ENCODE results near the gene MED31. TPM values are rescaled to one million over a fixed set of nuclear protein-coding genes. Genes with fewer than 3 reads are reported as not detected.

The MED31 gene
- polyA plus RNA-seq, 2 of the 4 experiments (the other 2 are of a cell fraction): 32.2 to 49.0 TPM

DNA sequence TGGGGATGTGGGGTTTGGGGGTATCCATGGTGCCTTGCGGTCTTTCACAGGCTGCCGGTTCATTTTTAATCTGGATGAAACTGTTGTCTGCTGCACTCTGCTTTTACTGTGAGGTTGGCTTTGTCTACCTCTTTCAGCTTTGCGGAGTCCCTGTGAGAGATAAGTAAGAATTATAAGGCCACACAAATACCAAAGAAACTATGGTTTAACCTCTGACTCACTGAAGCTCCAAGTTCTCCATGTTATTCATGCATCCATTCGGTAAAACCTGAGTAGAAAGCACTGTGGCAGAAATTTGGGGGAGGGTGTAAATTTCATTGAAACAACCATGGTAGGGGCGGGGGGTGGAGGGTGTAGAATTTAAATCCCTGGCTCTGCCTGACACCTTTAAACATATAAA is 41.4 kb downstream of the MED31 start:
- WGBS (ENCODE audit: missing lambda C conversion rate): 88% methylated on average over 5 of the region's 5 CpGs
- DNase-seq (ENCODE audit: low read depth in 1 of 2, low spot score in 1 of 2) (no peak), ATAC-seq (no peak), FAIRE-seq (no peak)
- H3K4me3 ChIP-seq: no peak overlapping the region
- ChIA-PET CTCF (interaction anchor here (0.9 to 6.1 kb wide), 5 partner anchors 10 to 137 kb away, joined by 3 to 40 read pairs (median 3); partner anchors contain the start of genes KIAA0753 and TXNDC17), POLR2A (no interaction called here)
- TF ChIP-seq, protein P1, sequence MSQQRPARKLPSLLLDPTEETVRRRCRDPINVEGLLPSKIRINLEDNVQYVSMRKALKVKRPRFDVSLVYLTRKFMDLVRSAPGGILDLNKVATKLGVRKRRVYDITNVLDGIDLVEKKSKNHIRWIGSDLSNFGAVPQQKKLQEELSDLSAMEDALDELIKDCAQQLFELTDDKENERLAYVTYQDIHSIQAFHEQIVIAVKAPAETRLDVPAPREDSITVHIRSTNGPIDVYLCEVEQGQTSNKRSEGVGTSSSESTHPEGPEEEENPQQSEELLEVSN (IDR thresholded peaks at IDR 0.05; ENCODE audit: borderline replicate concordance, low read depth): no peak
- TF ChIP-seq CHD2 (IDR thresholded peaks at IDR 0.05; ENCODE audit: low read length, partially characterized antibody): no peak
- TF ChIP-seq JUN (IDR thresholded peaks at IDR 0.05): no peak
- no peak for TF ChIP-seq FOSL2 (IDR thresholded peaks at IDR 0.05)
- TF ChIP-seq FOSL2 (CRISPR knock-in tag; IDR thresholded peaks at IDR 0.05): no peak
- no peak for TF ChIP-seq HOXA7 (CRISPR knock-in tag; IDR thresholded peaks at IDR 0.05)
- no peak for TF ChIP-seq RARB (CRISPR knock-in tag; IDR thresholded peaks at IDR 0.05)
- no peak for TF ChIP-seq BHLHE40 (IDR thresholded peaks at IDR 0.05; ENCODE audit: low read depth, low read length)
- TF ChIP-seq NR3C1 (IDR thresholded peaks at IDR 0.05): no peak
- TF ChIP-seq CHD4 (IDR thresholded peaks at IDR 0.05; ENCODE audit: borderline replicate concordance): no peak
- TF ChIP-seq KDM5A (IDR thresholded peaks at IDR 0.05): no peak
- TF ChIP-seq RCOR1 (IDR thresholded peaks at IDR 0.05; ENCODE audit: low read depth, low read length): no peak
- TF ChIP-seq RNF2 (IDR thresholded peaks at IDR 0.05; ENCODE audit: borderline replicate concordance, low read depth): no peak
- no peak for TF ChIP-seq CBX8 (IDR thresholded peaks at IDR 0.05)
- TF ChIP-seq KDM1A (IDR thresholded peaks at IDR 0.05; ENCODE audit: low read depth): no peak
- TF ChIP-seq RAD21 (conservative IDR thresholded peaks at IDR 0.05 in 1 of 2, IDR thresholded peaks at IDR 0.05 in 1 of 2): no peak
- TF ChIP-seq, protein P2, sequence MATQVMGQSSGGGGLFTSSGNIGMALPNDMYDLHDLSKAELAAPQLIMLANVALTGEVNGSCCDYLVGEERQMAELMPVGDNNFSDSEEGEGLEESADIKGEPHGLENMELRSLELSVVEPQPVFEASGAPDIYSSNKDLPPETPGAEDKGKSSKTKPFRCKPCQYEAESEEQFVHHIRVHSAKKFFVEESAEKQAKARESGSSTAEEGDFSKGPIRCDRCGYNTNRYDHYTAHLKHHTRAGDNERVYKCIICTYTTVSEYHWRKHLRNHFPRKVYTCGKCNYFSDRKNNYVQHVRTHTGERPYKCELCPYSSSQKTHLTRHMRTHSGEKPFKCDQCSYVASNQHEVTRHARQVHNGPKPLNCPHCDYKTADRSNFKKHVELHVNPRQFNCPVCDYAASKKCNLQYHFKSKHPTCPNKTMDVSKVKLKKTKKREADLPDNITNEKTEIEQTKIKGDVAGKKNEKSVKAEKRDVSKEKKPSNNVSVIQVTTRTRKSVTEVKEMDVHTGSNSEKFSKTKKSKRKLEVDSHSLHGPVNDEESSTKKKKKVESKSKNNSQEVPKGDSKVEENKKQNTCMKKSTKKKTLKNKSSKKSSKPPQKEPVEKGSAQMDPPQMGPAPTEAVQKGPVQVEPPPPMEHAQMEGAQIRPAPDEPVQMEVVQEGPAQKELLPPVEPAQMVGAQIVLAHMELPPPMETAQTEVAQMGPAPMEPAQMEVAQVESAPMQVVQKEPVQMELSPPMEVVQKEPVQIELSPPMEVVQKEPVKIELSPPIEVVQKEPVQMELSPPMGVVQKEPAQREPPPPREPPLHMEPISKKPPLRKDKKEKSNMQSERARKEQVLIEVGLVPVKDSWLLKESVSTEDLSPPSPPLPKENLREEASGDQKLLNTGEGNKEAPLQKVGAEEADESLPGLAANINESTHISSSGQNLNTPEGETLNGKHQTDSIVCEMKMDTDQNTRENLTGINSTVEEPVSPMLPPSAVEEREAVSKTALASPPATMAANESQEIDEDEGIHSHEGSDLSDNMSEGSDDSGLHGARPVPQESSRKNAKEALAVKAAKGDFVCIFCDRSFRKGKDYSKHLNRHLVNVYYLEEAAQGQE (IDR thresholded peaks at IDR 0.05): no peak
- peaks cover 12% of the 10 kb centered on the region for H3K4me1 ChIP-seq
- no peak overlapping the region for H3K4me2 ChIP-seq
- H3K27ac ChIP-seq: no peak overlapping the region
- H3K9me3 ChIP-seq: no peaks in the 10 kb centered on the region

DNA sequence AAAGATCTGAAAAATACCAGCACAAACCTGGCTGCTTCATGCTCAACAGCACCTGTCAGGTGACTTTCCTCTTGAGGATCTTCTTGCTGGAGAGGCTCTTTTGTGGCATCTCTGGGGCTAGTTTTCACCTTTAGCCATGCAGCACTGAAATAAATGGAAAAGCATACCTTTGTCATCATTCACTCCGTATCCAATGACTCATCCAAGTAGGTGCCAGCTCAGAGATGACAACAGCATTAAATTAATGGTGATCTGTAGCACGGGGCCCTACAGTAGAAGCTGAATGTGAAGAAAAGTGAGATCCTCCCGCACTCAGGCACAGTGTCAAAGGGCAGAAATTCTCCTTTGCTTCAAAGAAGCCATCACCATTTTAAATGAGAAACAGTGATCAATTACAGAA is 43.1 kb downstream of the MED31 start:
- Histone ChIP-seq H3K4me3 (no peak overlapping the region), H3K9me3 (no peaks in the 10 kb centered on the region), H3K4me2 (0 out of 3 replicates have a peak overlapping the region, but pooled peaks have one; percentile 9), H3K27ac (no peak overlapping the region), H3K4me1 (peaks cover 19% of the 10 kb centered on the region)
- ChIA-PET CTCF (interaction anchor here (1.0 to 6.1 kb wide), 4 partner anchors 10 to 136 kb away, joined by 3 to 40 read pairs (median 4); no protein-coding TSS in a partner anchor), POLR2A (interaction anchor here (0.7 kb wide), 1 partner anchor 137 kb away, joined by 3 read pairs; no protein-coding TSS in a partner anchor)
- peak; percentile 16 to 51 for DNase-seq (ENCODE audit: low read depth in 1 of 2, low spot score in 1 of 2)
- TF ChIP-seq BHLHE40 (IDR thresholded peaks at IDR 0.05; ENCODE audit: low read depth, low read length) (no peak), HOXB13 (CRISPR knock-in tag; IDR thresholded peaks at IDR 0.05; ENCODE audit: low read depth) (no peak), FOSL2 (IDR thresholded peaks at IDR 0.05) (no peak), FOSL2 (CRISPR knock-in tag; IDR thresholded peaks at IDR 0.05) (peak; percentile 73), JUNB (IDR thresholded peaks at IDR 0.05) (peak; percentile 34; the same call in 1 of the 2 replicates)
- peak; percentile 43 to 56; a peak in 3 of 6 replicates for ATAC-seq
- 29% methylated on average over 3 of the region's 3 CpGs for WGBS (ENCODE audit: missing lambda C conversion rate)
- peak; percentile 85 for FAIRE-seq

DNA sequence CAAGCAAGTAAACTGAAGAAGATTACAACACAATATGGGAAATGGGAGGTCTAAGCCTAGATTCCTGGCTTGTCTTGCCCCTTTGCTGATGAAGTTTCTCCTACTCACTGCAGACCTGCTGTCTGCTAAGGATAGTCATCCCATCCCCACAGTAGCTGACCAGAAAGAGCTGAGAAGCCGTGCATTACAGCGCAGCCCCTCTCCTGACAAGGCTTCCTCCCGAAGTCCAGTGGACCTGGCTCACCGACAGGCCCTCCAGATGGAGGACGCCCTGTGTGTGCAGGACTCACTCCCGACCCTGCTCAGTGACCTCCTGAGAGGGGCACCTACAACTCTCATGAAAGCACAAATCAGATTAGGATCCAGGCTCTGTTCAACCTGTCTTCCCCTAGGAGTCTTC is 46.3 kb downstream of the MED31 start:
- H3K4me1 ChIP-seq: peaks cover 24% of the 10 kb centered on the region
- H3K4me2 ChIP-seq: no peak overlapping the region
- POLR2A ChIA-PET: no interaction called here
- ATAC-seq (no peak), FAIRE-seq (no peak), DNase-seq (ENCODE audit: low read depth in 1 of 2, low spot score in 1 of 2) (no peak)
- CTCF ChIA-PET: interaction anchor here (0.7 to 6.1 kb wide), 4 partner anchors 28 to 405 kb away, joined by 3 to 40 read pairs (median 4); no protein-coding TSS in a partner anchor
- no peak overlapping the region for H3K4me3 ChIP-seq
- WGBS (ENCODE audit: missing lambda C conversion rate): 87% methylated on average over 6 of the region's 6 CpGs
- H3K27ac ChIP-seq: no peak overlapping the region
- H3K9me3 ChIP-seq: no peaks in the 10 kb centered on the region
- TF ChIP-seq POLR2A (IDR thresholded peaks at IDR 0.05; ENCODE audit: low read length) (0 out of 2 replicates have a peak, but pooled peaks have one; percentile 18), HOXB13 (CRISPR knock-in tag; IDR thresholded peaks at IDR 0.05; ENCODE audit: low read depth) (no peak), CHD2 (IDR thresholded peaks at IDR 0.05; ENCODE audit: low read length, partially characterized antibody) (no peak)
